GM18526 (cell line): ENCODE data around the gene SLC35C1.

Experiments used
- POLR2A ChIP-seq: IDR thresholded peaks from 3 replicates; pipeline ENCODE4 v1.6.1; 2011; ENCODE audit not compliant: insufficient read length; ENCODE audit errors: extremely low read depth

Gene SLC35C1

DNA sequence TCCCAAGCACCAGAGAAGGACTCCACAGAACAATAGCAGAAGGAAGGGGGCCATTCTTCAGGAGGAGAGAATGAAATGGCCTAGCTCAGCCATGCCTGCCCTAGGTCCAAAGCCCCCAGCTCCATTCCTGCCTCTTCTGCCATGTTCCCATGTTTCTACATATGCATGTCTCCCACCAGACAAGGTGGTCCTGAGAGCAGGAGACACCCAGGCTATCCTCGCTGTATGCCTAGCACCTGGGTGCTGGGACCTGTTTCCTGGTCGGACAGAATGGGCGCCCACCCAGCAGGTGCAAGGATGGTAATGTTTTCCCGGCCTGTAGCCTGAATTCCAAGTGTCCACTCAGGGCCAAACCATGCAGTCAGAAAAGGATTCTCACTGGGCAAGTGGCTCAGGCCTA, 30.2 kb upstream of the SLC35C1 start:
- no peak for TF ChIP-seq POLR2A

GRCh38 chr11:45777127-45777969, 27.6 kb upstream of the SLC35C1 start:
- TF ChIP-seq POLR2A, result no peak

GRCh38 chr11:45778341-45778740, 26.6 kb upstream of the SLC35C1 start:
- TF ChIP-seq POLR2A, result no peak

DNA sequence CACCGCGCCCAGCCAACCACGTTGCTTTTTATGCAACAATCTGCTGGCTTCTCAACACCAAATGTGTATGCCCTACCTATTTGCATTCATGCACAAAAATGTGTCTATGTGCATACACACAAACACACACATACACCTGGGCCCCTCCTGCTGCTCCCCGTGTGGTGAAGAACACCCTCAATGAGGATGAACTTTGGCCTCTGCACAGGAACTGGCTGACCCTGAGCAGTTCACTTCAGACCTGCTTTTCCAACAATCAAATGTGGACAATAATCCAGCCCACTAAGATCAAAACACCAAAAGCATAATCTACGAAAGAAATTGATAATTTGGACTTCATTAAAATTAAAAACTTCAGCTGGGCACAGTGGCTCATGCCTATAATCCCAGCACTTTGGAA, 25.3 kb upstream of the SLC35C1 start:
- TF ChIP-seq POLR2A, result no peak

- TF ChIP-seq POLR2A, result no peak
Measured at GRCh38 chr11:45786272-45786671, 18.7 kb upstream of the SLC35C1 start.

DNA sequence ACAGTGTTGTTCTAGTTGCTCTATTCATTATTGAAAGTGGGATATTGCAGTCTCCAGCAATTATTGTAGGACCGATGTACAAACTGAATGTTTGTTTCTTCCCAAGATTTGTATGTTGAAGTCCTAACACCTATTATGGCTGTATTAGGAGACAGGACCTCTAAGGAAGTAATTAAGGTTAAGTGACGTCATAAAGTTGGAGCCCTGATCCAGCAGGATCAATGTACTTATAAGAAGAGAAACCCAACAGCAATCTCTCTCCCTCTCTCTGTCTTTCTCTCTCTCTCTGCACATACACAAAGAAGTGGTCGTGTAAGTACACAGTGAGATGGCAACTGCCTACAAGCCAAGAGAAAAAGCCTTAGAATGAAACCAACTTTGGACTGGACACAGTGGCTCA, 16.1 kb upstream of the SLC35C1 start:
- no peak for TF ChIP-seq POLR2A

- no peak for TF ChIP-seq POLR2A
Measured at GRCh38 chr11:45791524-45791923, 13.4 kb upstream of the SLC35C1 start.

- TF ChIP-seq POLR2A, result no peak
Measured at GRCh38 chr11:45794169-45794568, 10.8 kb upstream of the SLC35C1 start.

DNA sequence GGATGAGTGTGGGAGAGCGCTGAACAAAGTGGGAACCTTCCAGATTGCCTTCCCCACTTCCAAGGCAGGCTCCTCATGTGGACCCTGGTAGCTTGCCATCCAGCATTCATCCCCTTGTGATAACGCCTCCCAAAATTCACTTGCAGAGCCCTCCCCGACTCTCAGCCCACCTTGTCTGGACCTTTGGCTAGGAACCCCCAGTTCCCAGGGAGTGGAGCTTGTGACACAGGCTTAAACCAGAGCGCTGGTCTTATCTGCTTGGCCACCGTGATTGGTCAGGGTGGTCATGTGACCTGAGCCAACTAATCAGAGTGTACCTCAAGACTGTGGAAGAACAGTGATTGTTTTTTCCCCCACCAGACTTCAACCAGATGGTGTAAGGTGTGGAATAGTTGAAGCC, 9.6 kb upstream of the SLC35C1 start:
- TF ChIP-seq POLR2A, result no peak

GRCh38 chr11:45796461-45796861, 8.5 kb upstream of the SLC35C1 start:
- no peak for TF ChIP-seq POLR2A

DNA sequence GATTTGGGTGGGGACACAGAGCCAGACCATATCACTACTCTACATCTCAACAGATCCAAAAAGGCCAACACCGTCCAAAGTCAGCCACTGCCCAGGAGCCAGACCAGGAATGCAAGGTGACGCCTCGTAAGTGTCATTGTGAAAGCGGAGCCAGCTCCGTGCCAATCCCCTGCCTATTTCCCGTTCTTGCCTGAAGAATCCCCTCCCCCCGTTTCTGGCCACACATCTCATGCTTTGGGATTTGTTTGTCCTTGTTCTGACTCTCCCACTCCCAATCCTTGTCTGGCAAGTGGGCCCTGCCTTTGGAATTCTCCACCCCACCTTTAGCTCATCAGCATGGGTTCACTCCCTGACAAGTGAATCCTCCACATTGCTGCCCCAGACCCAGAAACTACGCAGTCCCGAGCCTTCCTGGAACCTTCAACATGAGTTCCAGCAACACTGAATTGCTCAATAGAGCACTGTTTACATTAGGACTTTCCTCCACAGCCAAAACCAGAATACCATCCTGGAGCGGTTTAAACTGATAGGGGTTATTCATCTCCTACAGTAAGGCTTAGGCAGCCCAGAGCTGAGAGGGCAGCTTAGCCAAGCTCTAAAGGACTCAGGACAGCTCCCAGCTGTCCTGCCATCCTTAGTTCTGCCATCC, 6.0 kb upstream of the SLC35C1 start:
- TF ChIP-seq POLR2A, result no peak

DNA sequence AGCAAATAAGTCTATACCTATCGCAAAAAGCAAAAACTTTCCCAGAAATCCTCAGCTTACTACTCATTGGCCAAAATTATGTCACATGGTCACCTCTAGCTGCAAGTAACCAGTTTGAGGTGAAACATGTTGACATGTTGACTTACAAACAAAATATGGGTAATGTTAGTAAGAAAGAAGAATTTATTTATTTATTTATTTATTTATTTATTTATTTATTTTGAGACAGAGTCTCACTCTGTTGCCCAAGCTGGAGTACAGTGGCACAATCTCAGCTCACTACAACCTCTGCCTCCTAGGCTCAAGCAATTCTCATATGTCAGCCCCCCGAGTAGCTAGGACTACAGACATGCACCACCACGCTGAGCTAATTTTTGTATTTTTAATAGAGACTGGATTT, 5.4 kb upstream of the SLC35C1 start:
- no peak for TF ChIP-seq POLR2A

DNA sequence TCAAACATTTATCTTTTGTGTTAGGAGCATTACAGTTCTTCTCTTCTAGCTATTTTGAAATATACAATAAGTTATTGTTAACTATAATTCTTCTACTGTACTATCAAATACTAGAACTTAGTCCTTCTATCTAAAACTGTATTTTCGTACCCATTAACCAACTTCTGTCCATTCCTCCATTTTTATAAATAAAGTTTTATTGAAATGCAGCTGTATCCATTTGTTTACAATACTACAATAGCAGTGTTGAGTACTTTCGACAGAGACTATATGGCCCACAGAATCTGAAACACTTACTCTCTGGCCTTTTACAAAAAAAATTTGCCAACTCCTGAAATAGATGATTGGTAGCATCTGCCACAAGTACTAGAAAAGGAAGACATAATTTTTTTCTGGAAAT, 4.7 kb upstream of the SLC35C1 start:
- no peak for TF ChIP-seq POLR2A

GRCh38 chr11:45801723-45802315, 3.1 kb upstream of the SLC35C1 start:
- no peak for TF ChIP-seq POLR2A

DNA sequence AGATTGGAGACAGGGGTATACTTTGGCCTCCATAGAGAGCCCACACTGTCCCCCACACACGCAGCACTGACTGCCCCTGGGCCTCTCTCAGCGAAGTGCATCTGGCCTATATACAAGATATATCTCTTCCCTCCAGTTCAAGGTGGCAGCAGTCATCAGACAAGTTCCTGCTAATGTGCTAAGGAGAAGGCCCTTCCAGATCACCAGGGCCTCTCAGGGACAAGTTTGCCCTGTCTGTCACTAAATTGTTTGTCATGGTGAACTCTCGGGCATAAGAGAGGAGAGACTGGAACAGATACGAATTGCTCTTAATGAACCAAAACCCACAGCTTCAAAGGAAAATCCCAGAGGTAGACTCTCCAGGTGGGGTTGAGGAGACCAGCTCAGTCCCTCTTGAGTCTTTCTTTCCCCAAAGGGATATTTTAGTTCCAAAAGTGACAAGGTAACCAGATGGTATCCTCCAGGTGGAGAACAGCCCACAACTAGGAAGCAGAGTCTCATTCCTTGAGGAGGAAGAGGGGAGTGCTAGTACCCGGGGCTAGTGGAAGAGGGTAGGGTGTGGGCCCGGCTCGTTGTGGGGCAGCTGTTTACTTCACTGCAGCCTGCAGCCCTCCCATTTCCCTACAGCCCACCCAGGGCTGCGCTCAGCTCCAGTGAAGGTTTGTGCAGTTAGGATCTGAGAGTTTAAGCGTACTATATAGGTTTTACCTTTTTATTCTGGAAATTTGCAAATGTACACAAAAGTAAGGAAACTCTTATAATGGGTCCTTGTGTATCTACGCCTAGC, 2.2 kb upstream of the SLC35C1 start:
- TF ChIP-seq POLR2A, result no peak
